ENCODE results near the gene FYB1.

The FYB1 gene

GRCh38 chr5:39158786-39159185 lies 60.6 kb downstream of the FYB1 start:
- no peak for DNase-seq (ENCODE audit: low read depth)

GRCh38 chr5:39158127-39158593 lies 61.2 kb downstream of the FYB1 start:
- no peak for DNase-seq (ENCODE audit: low read depth)

GRCh38 chr5:39157701-39158100 lies 61.7 kb downstream of the FYB1 start:
- no peak for DNase-seq (ENCODE audit: low read depth)

GRCh38 chr5:39156082-39156481 lies 63.3 kb downstream of the FYB1 start:
- DNase-seq (ENCODE audit: low read depth): no peak

GRCh38 chr5:39151745-39152144 lies 67.6 kb downstream of the FYB1 start:
- DNase-seq (ENCODE audit: low read depth): no peak

GRCh38 chr5:39149966-39150365 lies 69.4 kb downstream of the FYB1 start:
- DNase-seq (ENCODE audit: low read depth): no peak

GRCh38 chr5:39148983-39149534 lies 70.3 kb downstream of the FYB1 start:
- DNase-seq (ENCODE audit: low read depth): no peak

GRCh38 chr5:39146831-39147540 lies 72.4 kb downstream of the FYB1 start:
- DNase-seq (ENCODE audit: low read depth): no peak

GRCh38 chr5:39143151-39143860 lies 76.1 kb downstream of the FYB1 start:
- DNase-seq (ENCODE audit: low read depth): no peak

- DNase-seq (ENCODE audit: low read depth): no peak
These were observed 78.7 kb downstream of the FYB1 start for GRCh38 chr5:39140558-39141168.

GRCh38 chr5:39138892-39139291 lies 80.5 kb downstream of the FYB1 start:
- DNase-seq (ENCODE audit: low read depth): no peak

- DNase-seq (ENCODE audit: low read depth): no peak
These were observed 81.4 kb downstream of the FYB1 start for GRCh38 chr5:39137819-39138451.

- no peak for DNase-seq (ENCODE audit: low read depth)
These were observed 82.0 kb downstream of the FYB1 start for GRCh38 chr5:39137391-39137790.

GRCh38 chr5:39132792-39133191 lies 86.6 kb downstream of the FYB1 start:
- DNase-seq (ENCODE audit: low read depth): no peak

GRCh38 chr5:39132128-39132447 lies 87.3 kb downstream of the FYB1 start:
- DNase-seq (ENCODE audit: low read depth): no peak

- no peak for DNase-seq (ENCODE audit: low read depth)
These were observed 87.9 kb downstream of the FYB1 start for GRCh38 chr5:39131210-39132127.

GRCh38 chr5:39130716-39131115 lies 88.6 kb downstream of the FYB1 start:
- DNase-seq (ENCODE audit: low read depth): no peak

GRCh38 chr5:39121922-39122321 lies 97.4 kb downstream of the FYB1 start:
- no peak for DNase-seq (ENCODE audit: low read depth)

- DNase-seq (ENCODE audit: low read depth): no peak
These were observed 98.0 kb downstream of the FYB1 start for GRCh38 chr5:39121315-39121714.

- DNase-seq (ENCODE audit: low read depth): no peak
These were observed 99.3 kb downstream of the FYB1 start for GRCh38 chr5:39120052-39120420.

GRCh38 chr5:39119404-39120051 lies 99.8 kb downstream of the FYB1 start:
- DNase-seq (ENCODE audit: low read depth): no peak

All from T follicular helper cell (primary cell).